HepG2 (cell line): ENCODE data around the gene TK1. TPM values are rescaled to one million over a fixed set of nuclear protein-coding genes. Genes with fewer than 3 reads are reported as not detected.

Experiments used
- EEA1 ChIP-seq: sonication (generic); formaldehyde crosslinking; IDR thresholded peaks from 2 replicates; pipeline ENCODE4 v1.5.1; 2020; ENCODE audit warnings: mild to moderate bottlenecking, missing genetic modification reagents, borderline replicate concordance
- GPBP1L1 ChIP-seq: sonication (generic); formaldehyde crosslinking; IDR thresholded peaks from 2 replicates; pipeline ENCODE4 v1.5.0; 2020; ENCODE audit warnings: mild to moderate bottlenecking, missing genetic modification reagents
- IRF2 ChIP-seq: IDR thresholded peaks from 2 replicates; pipeline ENCODE4 v1.6.1; 2018; ENCODE audit warnings: missing genetic modification reagents, missing compliant biosample characterization
- MAX ChIP-seq: IDR thresholded peaks from 2 replicates; pipeline ENCODE4 v1.6.1; 2012; ENCODE audit warnings: inconsistent platforms
- MED8 ChIP-seq: sonication (generic); formaldehyde crosslinking; IDR thresholded peaks from 2 replicates; pipeline ENCODE4 v1.8.1; 2023; ENCODE audit warnings: mild to moderate bottlenecking, missing genetic modification reagents; ENCODE audit not compliant: insufficient replicate concordance
- MIER3 ChIP-seq: IDR thresholded peaks from 2 replicates; pipeline ENCODE4 v1.6.1; 2016; ENCODE audit warnings: missing compliant biosample characterization, borderline replicate concordance
- NFAT5 ChIP-seq: sonication (generic); formaldehyde crosslinking; IDR thresholded peaks from 2 replicates; pipeline ENCODE4 v1.4.0; 2020; ENCODE audit warnings: missing genetic modification reagents
- NONO ChIP-seq, 2 experiments: fragments of 450-650 bp in 1 of 2; sonication (generic) in 1 of 2; formaldehyde crosslinking in 1 of 2; IDR thresholded peaks in 1 of 2; conservative IDR thresholded peaks in 1 of 2; 2 replicates each; pipeline versions ENCODE4 v1.6.1 to v1.8.0; 2017 to 2022; ENCODE audit warnings: mild to moderate bottlenecking in 1 of 2, missing genetic modification reagents in 1 of 2, moderate library complexity in 1 of 2
- SKI ChIP-seq: fragments of 450-650 bp; IDR thresholded peaks from one replicate; pipeline ENCODE4 v1.6.1; 2018; ENCODE audit warnings: mild to moderate bottlenecking; ENCODE audit not compliant: partially characterized antibody
- XBP1 ChIP-seq: sonication (generic); formaldehyde crosslinking; IDR thresholded peaks from 2 replicates; pipeline ENCODE4 v1.5.0; 2020; ENCODE audit warnings: missing genetic modification reagents
- ZFP36L1 ChIP-seq: sonication (generic); formaldehyde crosslinking; IDR thresholded peaks from 2 replicates; pipeline ENCODE4 v1.8.0; 2022; ENCODE audit warnings: mild to moderate bottlenecking, missing genetic modification reagents, moderate library complexity
- ZKSCAN1 ChIP-seq: fragments of 150-350 bp; IDR thresholded peaks from 2 replicates; pipeline ENCODE4 v1.6.1; 2014; ENCODE audit warnings: low read length
- ZNF12 ChIP-seq: sonication (generic); formaldehyde crosslinking; IDR thresholded peaks from 2 replicates; pipeline ENCODE4 v1.5.0; 2020; ENCODE audit warnings: missing genetic modification reagents
- ZNF263 ChIP-seq: sonication (generic); formaldehyde crosslinking; IDR thresholded peaks from 2 replicates; pipeline ENCODE4 v1.4.0; 2020; ENCODE audit warnings: missing genetic modification reagents
- ZNF383 ChIP-seq: sonication (generic); formaldehyde crosslinking; IDR thresholded peaks from 2 replicates; pipeline ENCODE4 v1.4.0; 2020; ENCODE audit warnings: missing genetic modification reagents, mild to moderate bottlenecking, borderline replicate concordance
- ZNF441 ChIP-seq: sonication (generic); formaldehyde crosslinking; IDR thresholded peaks from 2 replicates; pipeline ENCODE4 v1.7.0; 2021; ENCODE audit warnings: missing genetic modification reagents, borderline replicate concordance
- ZNF552 ChIP-seq: sonication (generic); formaldehyde crosslinking; IDR thresholded peaks from 2 replicates; pipeline ENCODE4 v1.9.0; 2022; ENCODE audit warnings: missing genetic modification reagents, mild to moderate bottlenecking, borderline replicate concordance
- ZNF704 ChIP-seq: sonication (generic); formaldehyde crosslinking; IDR thresholded peaks from 2 replicates; pipeline ENCODE4 v1.8.1; 2023; ENCODE audit warnings: mild to moderate bottlenecking, inconsistent platforms, moderate library complexity, missing genetic modification reagents, borderline replicate concordance
- ZNF800 ChIP-seq: sonication (generic); formaldehyde crosslinking; IDR thresholded peaks from 2 replicates; pipeline ENCODE4 v1.4.0; 2020; ENCODE audit warnings: missing genetic modification reagents
- polyA plus RNA-seq, 8 experiments: library from polyadenylated mRNA; depleted of rRNA in 3 of 8; stranded (reverse) in 7 of 8; unstranded in 1 of 8; fragments of >200 nt; fragmentation: Illumina TruSeq in 4 of 8; extraction: Trizol in 4 of 8; gene quantifications; 2 replicates each; pipeline versions ENCODE4 v1.2.1 to v1.2.3, GENCODE V29; 2011 to 2016; ENCODE audit warnings: low read depth in 4 of 8, missing spikeins in 1 of 8, mixed read lengths in 1 of 8; ENCODE audit not compliant: insufficient read depth in 1 of 8
- total RNA-seq, 5 experiments: library from RNA; depleted of rRNA; stranded (reverse); fragments of >200 nt; fragmentation: Illumina TruSeq; extraction: Trizol; gene quantifications; 2 replicates each; pipeline ENCODE4 v1.2.3, GENCODE V29; 2016; ENCODE audit warnings: low read depth in 1 of 5

Gene TK1
- total and polyA plus RNA-seq, 2 of the 13 experiments (the other 11 are each of a cell fraction or from before 2014, with no cell fraction given), result 45.0 to 96.0 TPM

- TF ChIP-seq ZNF800 (CRISPR knock-in tag) (no peak), MIER3 (CRISPR knock-in tag) (peak; percentile 92; the same call in 1 of the 2 replicates), ZFP36L1 (CRISPR knock-in tag) (peak; percentile 93), IRF2 (CRISPR knock-in tag) (peak; percentile 97), XBP1 (CRISPR knock-in tag) (no peak), MAX (peak; percentile 97), NFAT5 (CRISPR knock-in tag) (no peak; the same call in 1 of the 2 replicates), ZNF12 (CRISPR knock-in tag) (no peak), ZNF263 (0 out of 2 replicates have a peak, but pooled peaks have one; percentile 47), GPBP1L1 (CRISPR knock-in tag) (no peak), SKI (no peak), ZNF552 (no peak; the same call in 1 of the 2 replicates), MED8 (CRISPR knock-in tag) (no peak), EEA1 (CRISPR knock-in tag) (peak; percentile 92; the same call in 1 of the 2 replicates), ZNF441 (peak; percentile 40; the same call in 1 of the 2 replicates), ZKSCAN1 (no peak), NONO (IDR thresholded peaks at IDR 0.05) (no peak), NONO (CRISPR knock-in tag; conservative IDR thresholded peaks at IDR 0.05) (peak; percentile 90; the same call in 1 of the 2 replicates), ZNF704 (CRISPR knock-in tag) (no peak), ZNF383 (CRISPR knock-in tag) (0 out of 2 replicates have a peak, but pooled peaks have one; percentile 84)
Observed at GRCh38 chr17:78214016-78214705, 27.3 kb upstream of the TK1 start, which contains the start of gene BIRC5 (continued).
